AG10803 (cell line): ENCODE measurements around the gene FAM209A.
"Not testable (repeated sequence)": the region's sequence is repeated elsewhere in the genome, so short reads cannot be mapped to it uniquely, and the experiment has no call there.

ENCODE experiments used
- DNase-seq: peaks from one replicate; pipeline ENCODE4 v3.0.0; 2010; ENCODE audit warnings: low read depth
- H3K4me3 ChIP-seq: 2 replicates; pipeline ENCODE4 v1.5.1; 2011; ENCODE audit warnings: mild to moderate bottlenecking, low read length, control low read depth
- CTCF ChIP-seq: conservative IDR thresholded peaks from 2 replicates; pipeline ENCODE4 v1.5.1; 2011; ENCODE audit warnings: mild to moderate bottlenecking, low read length, control low read depth, inconsistent platforms

Gene FAM209A

GRCh38 chr20:56540415-56540814 lies 15.9 kb downstream of the FAM209A start:
- H3K4me3 ChIP-seq: no peak overlapping the region
- TF ChIP-seq CTCF: no peak
- DNase-seq: peak; percentile 2

GRCh38 chr20:56542489-56543030 lies 18.0 kb downstream of the FAM209A start:
- no peak overlapping the region for H3K4me3 ChIP-seq
- peak; percentile 28 for DNase-seq
- no peak for TF ChIP-seq CTCF

GRCh38 chr20:56551571-56551970 lies 27.0 kb downstream of the FAM209A start:
- no peak overlapping the region for H3K4me3 ChIP-seq
- no peak for TF ChIP-seq CTCF
- DNase-seq: no peak

GRCh38 chr20:56552911-56553629 lies 28.5 kb downstream of the FAM209A start:
- no peak overlapping the region for H3K4me3 ChIP-seq
- TF ChIP-seq CTCF: no peak
- no peak for DNase-seq

- H3K4me3 ChIP-seq: no peak overlapping the region; the same call in 1 of the 2 replicates
- TF ChIP-seq CTCF: peak; percentile 46
- DNase-seq: peak; percentile 98
These were observed 30.3 kb downstream of the FAM209A start for GRCh38 chr20:56554869-56555268.

GRCh38 chr20:56558968-56559367 lies 34.4 kb downstream of the FAM209A start:
- H3K4me3 ChIP-seq: no peak overlapping the region
- no peak for DNase-seq
- no peak for TF ChIP-seq CTCF

GRCh38 chr20:56564526-56564925 lies 40.0 kb downstream of the FAM209A start:
- H3K4me3 ChIP-seq: not testable (repeated sequence)
- DNase-seq: peak; percentile 9

- DNase-seq: no peak
- no peak overlapping the region for H3K4me3 ChIP-seq
- TF ChIP-seq CTCF: no peak
These were observed 41.0 kb downstream of the FAM209A start for GRCh38 chr20:56565511-56565910.
